ENCODE data around the gene REM2. TPM values are rescaled to one million over a fixed set of nuclear protein-coding genes. Genes with fewer than 3 reads are reported as not detected.

The REM2 gene
- polyA plus RNA-seq, 1 of the 3 experiments (the other 2 are of a cell fraction): 0.26 TPM

GRCh38 chr14:22854963-22855724 is 27.9 kb upstream of the REM2 start:
- no peak for DNase-seq
- TF ChIP-seq, protein P1, sequence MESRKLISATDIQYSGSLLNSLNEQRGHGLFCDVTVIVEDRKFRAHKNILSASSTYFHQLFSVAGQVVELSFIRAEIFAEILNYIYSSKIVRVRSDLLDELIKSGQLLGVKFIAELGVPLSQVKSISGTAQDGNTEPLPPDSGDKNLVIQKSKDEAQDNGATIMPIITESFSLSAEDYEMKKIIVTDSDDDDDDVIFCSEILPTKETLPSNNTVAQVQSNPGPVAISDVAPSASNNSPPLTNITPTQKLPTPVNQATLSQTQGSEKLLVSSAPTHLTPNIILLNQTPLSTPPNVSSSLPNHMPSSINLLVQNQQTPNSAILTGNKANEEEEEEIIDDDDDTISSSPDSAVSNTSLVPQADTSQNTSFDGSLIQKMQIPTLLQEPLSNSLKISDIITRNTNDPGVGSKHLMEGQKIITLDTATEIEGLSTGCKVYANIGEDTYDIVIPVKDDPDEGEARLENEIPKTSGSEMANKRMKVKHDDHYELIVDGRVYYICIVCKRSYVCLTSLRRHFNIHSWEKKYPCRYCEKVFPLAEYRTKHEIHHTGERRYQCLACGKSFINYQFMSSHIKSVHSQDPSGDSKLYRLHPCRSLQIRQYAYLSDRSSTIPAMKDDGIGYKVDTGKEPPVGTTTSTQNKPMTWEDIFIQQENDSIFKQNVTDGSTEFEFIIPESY (IDR thresholded peaks at IDR 0.05; ENCODE audit: borderline replicate concordance, low read depth): no peak
- no peak for TF ChIP-seq TEAD4 (IDR thresholded peaks at IDR 0.05; ENCODE audit: borderline replicate concordance, insufficient read depth)
- no peak for TF ChIP-seq EZH2phosphoT487 (IDR thresholded peaks at IDR 0.05; ENCODE audit: borderline replicate concordance, low read depth)
- TF ChIP-seq RFX5 (IDR thresholded peaks at IDR 0.05; ENCODE audit: low read length): no peak
- TF ChIP-seq, protein P2, sequence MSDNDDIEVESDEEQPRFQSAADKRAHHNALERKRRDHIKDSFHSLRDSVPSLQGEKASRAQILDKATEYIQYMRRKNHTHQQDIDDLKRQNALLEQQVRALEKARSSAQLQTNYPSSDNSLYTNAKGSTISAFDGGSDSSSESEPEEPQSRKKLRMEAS (IDR thresholded peaks at IDR 0.05; ENCODE audit: low read depth): no peak
- no peak for TF ChIP-seq JUND (IDR thresholded peaks at IDR 0.05)
- TF ChIP-seq GATA2 (CRISPR knock-in tag; IDR thresholded peaks at IDR 0.05): no peak
- TF ChIP-seq MEF2A (IDR thresholded peaks at IDR 0.05; ENCODE audit: borderline replicate concordance, low read depth): no peak
- TF ChIP-seq, protein P3, sequence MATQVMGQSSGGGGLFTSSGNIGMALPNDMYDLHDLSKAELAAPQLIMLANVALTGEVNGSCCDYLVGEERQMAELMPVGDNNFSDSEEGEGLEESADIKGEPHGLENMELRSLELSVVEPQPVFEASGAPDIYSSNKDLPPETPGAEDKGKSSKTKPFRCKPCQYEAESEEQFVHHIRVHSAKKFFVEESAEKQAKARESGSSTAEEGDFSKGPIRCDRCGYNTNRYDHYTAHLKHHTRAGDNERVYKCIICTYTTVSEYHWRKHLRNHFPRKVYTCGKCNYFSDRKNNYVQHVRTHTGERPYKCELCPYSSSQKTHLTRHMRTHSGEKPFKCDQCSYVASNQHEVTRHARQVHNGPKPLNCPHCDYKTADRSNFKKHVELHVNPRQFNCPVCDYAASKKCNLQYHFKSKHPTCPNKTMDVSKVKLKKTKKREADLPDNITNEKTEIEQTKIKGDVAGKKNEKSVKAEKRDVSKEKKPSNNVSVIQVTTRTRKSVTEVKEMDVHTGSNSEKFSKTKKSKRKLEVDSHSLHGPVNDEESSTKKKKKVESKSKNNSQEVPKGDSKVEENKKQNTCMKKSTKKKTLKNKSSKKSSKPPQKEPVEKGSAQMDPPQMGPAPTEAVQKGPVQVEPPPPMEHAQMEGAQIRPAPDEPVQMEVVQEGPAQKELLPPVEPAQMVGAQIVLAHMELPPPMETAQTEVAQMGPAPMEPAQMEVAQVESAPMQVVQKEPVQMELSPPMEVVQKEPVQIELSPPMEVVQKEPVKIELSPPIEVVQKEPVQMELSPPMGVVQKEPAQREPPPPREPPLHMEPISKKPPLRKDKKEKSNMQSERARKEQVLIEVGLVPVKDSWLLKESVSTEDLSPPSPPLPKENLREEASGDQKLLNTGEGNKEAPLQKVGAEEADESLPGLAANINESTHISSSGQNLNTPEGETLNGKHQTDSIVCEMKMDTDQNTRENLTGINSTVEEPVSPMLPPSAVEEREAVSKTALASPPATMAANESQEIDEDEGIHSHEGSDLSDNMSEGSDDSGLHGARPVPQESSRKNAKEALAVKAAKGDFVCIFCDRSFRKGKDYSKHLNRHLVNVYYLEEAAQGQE (IDR thresholded peaks at IDR 0.05; ENCODE audit: low read depth, low read length): no peak
- TF ChIP-seq, protein P4, sequence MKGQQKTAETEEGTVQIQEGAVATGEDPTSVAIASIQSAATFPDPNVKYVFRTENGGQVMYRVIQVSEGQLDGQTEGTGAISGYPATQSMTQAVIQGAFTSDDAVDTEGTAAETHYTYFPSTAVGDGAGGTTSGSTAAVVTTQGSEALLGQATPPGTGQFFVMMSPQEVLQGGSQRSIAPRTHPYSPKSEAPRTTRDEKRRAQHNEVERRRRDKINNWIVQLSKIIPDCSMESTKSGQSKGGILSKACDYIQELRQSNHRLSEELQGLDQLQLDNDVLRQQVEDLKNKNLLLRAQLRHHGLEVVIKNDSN (IDR thresholded peaks at IDR 0.05; ENCODE audit: borderline replicate concordance, low read depth): no peak
- TF ChIP-seq SIN3A (IDR thresholded peaks at IDR 0.05; ENCODE audit: borderline replicate concordance, low read depth, low read length): no peak
- no peak for TF ChIP-seq MXI1 (IDR thresholded peaks at IDR 0.05; ENCODE audit: low read depth, low read length)
- no peak for TF ChIP-seq CHD2 (IDR thresholded peaks at IDR 0.05; ENCODE audit: low read length, partially characterized antibody)
- TF ChIP-seq, protein P5, sequence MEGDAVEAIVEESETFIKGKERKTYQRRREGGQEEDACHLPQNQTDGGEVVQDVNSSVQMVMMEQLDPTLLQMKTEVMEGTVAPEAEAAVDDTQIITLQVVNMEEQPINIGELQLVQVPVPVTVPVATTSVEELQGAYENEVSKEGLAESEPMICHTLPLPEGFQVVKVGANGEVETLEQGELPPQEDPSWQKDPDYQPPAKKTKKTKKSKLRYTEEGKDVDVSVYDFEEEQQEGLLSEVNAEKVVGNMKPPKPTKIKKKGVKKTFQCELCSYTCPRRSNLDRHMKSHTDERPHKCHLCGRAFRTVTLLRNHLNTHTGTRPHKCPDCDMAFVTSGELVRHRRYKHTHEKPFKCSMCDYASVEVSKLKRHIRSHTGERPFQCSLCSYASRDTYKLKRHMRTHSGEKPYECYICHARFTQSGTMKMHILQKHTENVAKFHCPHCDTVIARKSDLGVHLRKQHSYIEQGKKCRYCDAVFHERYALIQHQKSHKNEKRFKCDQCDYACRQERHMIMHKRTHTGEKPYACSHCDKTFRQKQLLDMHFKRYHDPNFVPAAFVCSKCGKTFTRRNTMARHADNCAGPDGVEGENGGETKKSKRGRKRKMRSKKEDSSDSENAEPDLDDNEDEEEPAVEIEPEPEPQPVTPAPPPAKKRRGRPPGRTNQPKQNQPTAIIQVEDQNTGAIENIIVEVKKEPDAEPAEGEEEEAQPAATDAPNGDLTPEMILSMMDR (IDR thresholded peaks at IDR 0.05): no peak
- no peak for TF ChIP-seq YY1 (IDR thresholded peaks at IDR 0.05; ENCODE audit: low read depth)
- H2AFZ ChIP-seq (ENCODE audit: low read depth): no peak overlapping the region
- no peak overlapping the region for H3K9ac ChIP-seq
- H3K9me3 ChIP-seq: no peaks in the 10 kb centered on the region
- ChIA-PET CTCF (interaction anchor here (0.8 to 18.5 kb wide), 17 partner anchors 8 to 299 kb away, joined by 3 to 472 read pairs (median 6); partner anchors contain the start of genes LRP10, MMP14, MRPL52 and SLC7A7), POLR2A (no interaction called here)
- H3K27me3 ChIP-seq (ENCODE audit: insufficient read depth): no peaks in the 10 kb centered on the region
- H3K9me2 ChIP-seq: no peaks in the 10 kb centered on the region
- WGBS (ENCODE audit: low lambda C conversion rate): 82% methylated on average over 6 of the region's 8 CpGs
- H3K4me3 ChIP-seq (ENCODE audit: low read depth in 2 of 2, low read length in 1 of 2): no peak overlapping the region
- H3K79me2 ChIP-seq (ENCODE audit: insufficient read depth): no peaks in the 10 kb centered on the region
- no peak overlapping the region for H3K27ac ChIP-seq (ENCODE audit: low read depth in 2 of 2, low read length in 1 of 2)
- no peak overlapping the region for H3K4me2 ChIP-seq
- peaks cover 10 to 11% of the 10 kb centered on the region in 2 experiments; a peak in 2 of 4 replicates for H3K4me1 ChIP-seq (ENCODE audit: control insufficient read depth in 1 of 2, insufficient read depth in 2 of 2, low read depth in 1 of 2, low read length in 1 of 2)
- H4K20me1 ChIP-seq (ENCODE audit: insufficient read depth): no peaks in the 10 kb centered on the region
- H3F3A ChIP-seq (replicated peaks; ENCODE audit: insufficient read depth): peaks cover 7% of the 10 kb centered on the region
- H3K36me3 ChIP-seq (replicated peaks in 1 of 2; ENCODE audit: control insufficient read depth in 1 of 2, insufficient read depth in 2 of 2, low read length in 1 of 2): no peaks in the 10 kb centered on the region
